Liver (tissue), 3 donors: ENCODE data around the gene KCP.

Experiments used
- GABPA ChIP-seq, 2 donors: IDR thresholded peaks in 1 of 2; conservative IDR thresholded peaks in 1 of 2; 2 replicates each; pipeline ENCODE4 v1.6.1; 2016; ENCODE audit warnings: antibody characterized with exemption in 2 of 2, mild to moderate bottlenecking in 1 of 2, moderate library complexity in 1 of 2
- RXRA ChIP-seq, 2 donors: IDR thresholded peaks; 2 replicates each; pipeline ENCODE4 v1.6.1; 2017 to 2018; ENCODE audit warnings: antibody characterized with exemption in 2 of 2, mild to moderate bottlenecking in 1 of 2
- TAF1 ChIP-seq: conservative IDR thresholded peaks from 2 replicates; pipeline ENCODE4 v1.6.1; 2016; ENCODE audit warnings: antibody characterized with exemption, mild to moderate bottlenecking
- ZBTB33 ChIP-seq: IDR thresholded peaks from 2 replicates; pipeline ENCODE4 v1.6.1; 2016; ENCODE audit warnings: antibody characterized with exemption
- TF ChIP-seq, protein P1 (sequence below): fragments of 150-350 bp; IDR thresholded peaks from 2 replicates; pipeline ENCODE4 v1.5.1; 2017; ENCODE audit warnings: improper control_type of control experiment, low read depth, low read length; ENCODE audit not compliant: missing input control
- donor health status: healthy.
- donor health status: healthy.

DNA sequence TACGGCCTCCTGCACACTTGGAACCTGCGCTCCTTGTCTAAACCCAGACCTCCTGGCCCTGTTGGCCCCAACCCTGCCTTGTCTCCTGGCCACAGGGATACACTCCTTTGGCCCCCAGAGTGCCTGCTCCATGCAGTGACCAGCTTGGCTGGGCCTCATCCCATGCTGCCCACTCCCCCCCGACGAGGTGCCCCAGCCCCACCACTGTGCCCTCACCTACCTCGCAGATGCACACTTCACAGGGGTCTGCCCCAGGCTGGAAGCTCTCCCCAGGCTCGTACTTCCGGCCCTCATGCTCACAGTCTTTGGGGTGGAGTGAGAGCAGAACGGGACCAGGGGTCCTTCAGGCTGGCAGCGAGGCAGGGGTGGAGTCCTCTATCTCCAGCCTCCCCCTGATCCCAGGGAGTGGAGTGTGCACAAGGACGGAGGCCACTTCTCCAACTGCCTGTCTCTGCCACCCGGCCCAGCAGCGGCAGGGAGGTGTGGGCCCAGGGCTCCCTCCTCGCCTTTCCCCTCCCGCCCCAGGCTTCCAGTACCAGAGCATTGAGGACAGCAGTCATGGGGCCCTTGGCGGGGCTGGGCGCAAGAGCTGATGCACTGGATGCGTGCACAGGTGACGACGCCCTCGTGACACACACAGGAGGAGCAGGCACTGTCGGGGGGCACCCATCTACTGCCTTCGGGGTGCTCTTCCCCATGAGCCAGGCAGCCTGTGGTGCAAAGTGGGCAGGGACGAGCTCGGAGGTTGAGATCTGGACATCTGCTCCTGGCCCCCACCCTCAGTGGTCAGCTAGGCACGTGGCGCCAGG lies 25.7 kb downstream of the KCP start:
- TF ChIP-seq, protein P1, sequence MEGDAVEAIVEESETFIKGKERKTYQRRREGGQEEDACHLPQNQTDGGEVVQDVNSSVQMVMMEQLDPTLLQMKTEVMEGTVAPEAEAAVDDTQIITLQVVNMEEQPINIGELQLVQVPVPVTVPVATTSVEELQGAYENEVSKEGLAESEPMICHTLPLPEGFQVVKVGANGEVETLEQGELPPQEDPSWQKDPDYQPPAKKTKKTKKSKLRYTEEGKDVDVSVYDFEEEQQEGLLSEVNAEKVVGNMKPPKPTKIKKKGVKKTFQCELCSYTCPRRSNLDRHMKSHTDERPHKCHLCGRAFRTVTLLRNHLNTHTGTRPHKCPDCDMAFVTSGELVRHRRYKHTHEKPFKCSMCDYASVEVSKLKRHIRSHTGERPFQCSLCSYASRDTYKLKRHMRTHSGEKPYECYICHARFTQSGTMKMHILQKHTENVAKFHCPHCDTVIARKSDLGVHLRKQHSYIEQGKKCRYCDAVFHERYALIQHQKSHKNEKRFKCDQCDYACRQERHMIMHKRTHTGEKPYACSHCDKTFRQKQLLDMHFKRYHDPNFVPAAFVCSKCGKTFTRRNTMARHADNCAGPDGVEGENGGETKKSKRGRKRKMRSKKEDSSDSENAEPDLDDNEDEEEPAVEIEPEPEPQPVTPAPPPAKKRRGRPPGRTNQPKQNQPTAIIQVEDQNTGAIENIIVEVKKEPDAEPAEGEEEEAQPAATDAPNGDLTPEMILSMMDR: no peak
- no peak for TF ChIP-seq RXRA (IDR thresholded peaks at IDR 0.05)
- no peak for TF ChIP-seq TAF1
- no peak for TF ChIP-seq GABPA (IDR thresholded peaks at IDR 0.05 in 1 of 2, conservative IDR thresholded peaks at IDR 0.05 in 1 of 2)
- no peak for TF ChIP-seq ZBTB33
